Activated B cell treated with CpG ODN at 0.5 μM for 24 hours (primary cell): ENCODE data around the gene CEACAM3. TPM values are rescaled to one million over a fixed set of nuclear protein-coding genes. Genes with fewer than 3 reads are reported as not detected.
A peak's percentile ranks its signal among the peaks of the same experiment; 100 is the strongest.

Experiments used
- ATAC-seq: fragments of 200-7000 bp; cut with Tn5 transposase; one replicate; pipeline ENCODE4 v1.10.0; 2021; ENCODE audit warnings: low read depth, mild to moderate bottlenecking, moderate library complexity
- CTCF ChIA-PET: fragments of 350-600 bp; sonication (Branson Sonifier 250); formaldehyde crosslinking; loops from one replicate; lab custom pipeline; 2021; ENCODE audit warnings: antibody characterized with exemption; lab: Charles Lee
- POLR2A ChIA-PET: fragments of 350-600 bp; sonication (Branson Sonifier 250); formaldehyde crosslinking; loops from one replicate; lab custom pipeline; 2021; ENCODE audit warnings: antibody characterized with exemption; lab: Charles Lee
- DNase-seq: peaks from one replicate; pipeline ENCODE4 v3.0.0; 2022
- H3K27ac Mint-ChIP-seq: one replicate; pipeline ENCODE4 v1.8.0; 2020; ENCODE audit warnings: mixed read lengths
- H3K27me3 Mint-ChIP-seq: one replicate; pipeline ENCODE4 v1.8.0; 2021; ENCODE audit warnings: mixed read lengths
- H3K36me3 Mint-ChIP-seq: one replicate; pipeline ENCODE4 v1.8.0; 2021; ENCODE audit warnings: low read depth, mixed read lengths
- H3K4me1 Mint-ChIP-seq: one replicate; pipeline ENCODE4 v1.8.0; 2021; ENCODE audit warnings: mixed read lengths
- H3K4me3 Mint-ChIP-seq: one replicate; pipeline ENCODE4 v1.8.0; 2020; ENCODE audit warnings: mild to moderate bottlenecking, mixed read lengths
- H3K9me3 Mint-ChIP-seq: one replicate; pipeline ENCODE4 v1.8.0; 2020; ENCODE audit warnings: mixed read lengths
- intact Hi-C: fragments of 100-400 bp; cut with micrococcal nuclease; formaldehyde crosslinking; loops from one replicate; pipeline ENCODE4 v1.15.1; 2024
- total RNA-seq: library from RNA; stranded (reverse); gene quantifications from 2 replicates; pipeline ENCODE4 v1.2.3, GENCODE V29; 2022
- TF ChIP-seq, protein P1 (sequence below): fragments of 200-600 bp; IDR thresholded peaks from one replicate; pipeline ENCODE4 v1.8.0; 2022; ENCODE audit warnings: antibody characterized with exemption, mild to moderate bottlenecking

The CEACAM3 gene
- total RNA-seq, 1 donor from 2014 or later: not detected

DNA sequence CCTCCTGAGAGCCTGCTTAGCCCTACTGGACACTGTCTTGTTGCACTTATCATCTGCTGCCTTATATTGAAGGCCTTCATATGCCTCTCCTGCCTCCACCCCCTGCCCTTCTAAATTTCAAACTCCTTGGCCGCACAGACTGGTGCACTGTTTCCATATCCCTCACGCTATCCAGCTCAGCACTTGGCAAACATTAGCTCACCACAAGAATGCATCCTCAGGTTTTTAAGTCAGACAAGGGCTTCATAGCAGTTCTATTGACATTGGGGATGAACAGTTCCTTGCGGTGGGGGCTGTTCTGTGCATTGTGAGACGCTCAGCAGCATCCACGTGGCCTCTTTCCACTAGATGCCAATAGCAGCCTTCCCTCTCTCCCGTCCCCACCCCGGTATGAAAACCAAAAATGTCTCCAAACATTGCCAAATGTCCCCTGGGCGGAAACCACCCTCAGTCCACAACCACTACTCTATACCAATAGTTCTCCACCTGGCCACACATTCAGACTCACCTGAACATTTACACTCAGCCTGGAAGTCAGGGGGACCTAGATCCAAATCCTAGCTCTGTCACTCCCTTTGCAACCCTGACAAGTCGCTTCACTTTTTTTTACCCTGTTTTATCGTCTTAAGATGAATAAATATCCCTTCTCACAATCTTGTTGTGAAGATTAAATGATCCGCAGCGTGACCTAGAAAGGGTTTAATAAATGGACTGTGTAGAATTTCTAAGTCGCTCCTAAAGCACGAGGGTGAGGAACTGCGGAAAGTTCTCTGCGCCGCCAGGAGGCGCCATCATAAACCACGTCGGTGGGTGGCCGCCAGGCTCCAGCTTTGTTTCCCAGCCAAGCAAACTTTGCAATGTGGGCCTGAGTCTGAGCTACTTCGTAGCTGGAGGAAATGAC, 3.6 kb upstream of the CEACAM3 start:
- TF ChIP-seq, protein P1, sequence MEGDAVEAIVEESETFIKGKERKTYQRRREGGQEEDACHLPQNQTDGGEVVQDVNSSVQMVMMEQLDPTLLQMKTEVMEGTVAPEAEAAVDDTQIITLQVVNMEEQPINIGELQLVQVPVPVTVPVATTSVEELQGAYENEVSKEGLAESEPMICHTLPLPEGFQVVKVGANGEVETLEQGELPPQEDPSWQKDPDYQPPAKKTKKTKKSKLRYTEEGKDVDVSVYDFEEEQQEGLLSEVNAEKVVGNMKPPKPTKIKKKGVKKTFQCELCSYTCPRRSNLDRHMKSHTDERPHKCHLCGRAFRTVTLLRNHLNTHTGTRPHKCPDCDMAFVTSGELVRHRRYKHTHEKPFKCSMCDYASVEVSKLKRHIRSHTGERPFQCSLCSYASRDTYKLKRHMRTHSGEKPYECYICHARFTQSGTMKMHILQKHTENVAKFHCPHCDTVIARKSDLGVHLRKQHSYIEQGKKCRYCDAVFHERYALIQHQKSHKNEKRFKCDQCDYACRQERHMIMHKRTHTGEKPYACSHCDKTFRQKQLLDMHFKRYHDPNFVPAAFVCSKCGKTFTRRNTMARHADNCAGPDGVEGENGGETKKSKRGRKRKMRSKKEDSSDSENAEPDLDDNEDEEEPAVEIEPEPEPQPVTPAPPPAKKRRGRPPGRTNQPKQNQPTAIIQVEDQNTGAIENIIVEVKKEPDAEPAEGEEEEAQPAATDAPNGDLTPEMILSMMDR: no peak
- intact Hi-C loops: loop anchor here (1.0 to 5.0 kb wide), 3 partner anchors 29 to 165 kb away; no protein-coding TSS in a partner anchor
- no peak overlapping the region for H3K4me3 Mint-ChIP-seq
- H3K27me3 Mint-ChIP-seq: peaks cover 21% of the 10 kb centered on the region
- ATAC-seq: peak; percentile 45
- no peaks in the 10 kb centered on the region for H3K36me3 Mint-ChIP-seq
- H3K27ac Mint-ChIP-seq: no peak overlapping the region
- ChIA-PET POLR2A (interaction anchor here (1.0 kb wide), 1 partner anchor 28 kb away, joined by 9 read pairs; no protein-coding TSS in a partner anchor), CTCF (interaction anchor here (0.6 to 6.4 kb wide), 13 partner anchors 9 to 160 kb away, joined by 3 to 206 read pairs (median 6); no protein-coding TSS in a partner anchor)
- H3K9me3 Mint-ChIP-seq: no peaks in the 10 kb centered on the region
- H3K4me1 Mint-ChIP-seq: peaks cover 9% of the 10 kb centered on the region
- peak; percentile 41 for DNase-seq

DNA sequence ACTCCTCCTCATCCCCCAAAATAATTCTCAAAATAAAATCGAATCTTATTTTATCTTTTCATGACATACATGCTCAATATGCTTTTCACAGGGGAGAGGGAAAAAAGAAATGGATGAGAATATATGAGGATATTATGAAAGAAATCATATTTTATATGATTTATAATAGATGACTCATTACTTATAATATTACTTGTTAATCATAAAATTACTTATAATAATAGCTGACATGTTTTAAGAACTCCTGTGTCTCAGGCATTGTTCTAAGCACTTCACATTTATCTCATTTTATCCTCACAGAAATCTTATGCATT, 3.0 kb upstream of the CEACAM3 start:
- H3K27ac Mint-ChIP-seq: no peak overlapping the region
- H3K9me3 Mint-ChIP-seq: no peaks in the 10 kb centered on the region
- intact Hi-C loops: loop anchor here (1.0 to 5.0 kb wide), 3 partner anchors 28 to 164 kb away; no protein-coding TSS in a partner anchor
- DNase-seq: no peak
- H3K4me3 Mint-ChIP-seq: no peak overlapping the region
- ChIA-PET CTCF (interaction anchor here (1.0 to 6.4 kb wide), 12 partner anchors 10 to 159 kb away, joined by 3 to 206 read pairs (median 6); no protein-coding TSS in a partner anchor), POLR2A (interaction anchor here (1.0 kb wide), 1 partner anchor 28 kb away, joined by 9 read pairs; no protein-coding TSS in a partner anchor)
- TF ChIP-seq, protein P1: no peak
- H3K36me3 Mint-ChIP-seq: no peaks in the 10 kb centered on the region
- H3K4me1 Mint-ChIP-seq: peaks cover 9% of the 10 kb centered on the region
- no peak for ATAC-seq
- peaks cover 21% of the 10 kb centered on the region for H3K27me3 Mint-ChIP-seq

DNA sequence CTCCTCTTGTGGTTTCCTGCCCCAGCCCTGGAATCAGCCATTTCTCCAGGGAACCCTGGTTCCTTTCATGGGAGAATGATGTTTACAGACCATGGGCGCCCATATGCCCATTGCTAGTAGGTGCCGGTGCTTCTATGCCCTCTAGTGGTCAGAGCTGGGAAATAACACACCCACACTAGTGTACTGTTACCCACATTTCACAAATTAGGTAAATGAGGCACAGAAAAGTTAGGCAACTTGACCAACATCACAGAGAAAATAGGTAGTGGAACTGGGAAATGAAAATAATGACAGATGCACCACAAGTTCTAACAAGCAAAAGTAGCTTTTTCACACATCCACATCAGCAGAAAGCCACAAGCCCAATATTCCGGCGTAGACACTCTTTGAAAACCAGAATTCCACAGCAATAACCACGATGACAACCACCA, 1.3 kb upstream of the CEACAM3 start:
- CTCF ChIA-PET: interaction anchor here (0.7 to 6.4 kb wide), 15 partner anchors 9 to 157 kb away, joined by 3 to 206 read pairs (median 5); no protein-coding TSS in a partner anchor
- Mint-ChIP-seq H3K27ac (no peak overlapping the region), H3K4me1 (peaks cover 9% of the 10 kb centered on the region), H3K9me3 (no peaks in the 10 kb centered on the region), H3K36me3 (no peaks in the 10 kb centered on the region), H3K4me3 (no peak overlapping the region), H3K27me3 (peaks cover 17% of the 10 kb centered on the region)
- TF ChIP-seq, protein P1: no peak
- POLR2A ChIA-PET: interaction anchor here (1.0 to 1.5 kb wide), 3 partner anchors 9 to 16 kb away, joined by 3 read pairs; no protein-coding TSS in a partner anchor
- no peak for DNase-seq
- peak; percentile 97 for ATAC-seq
- intact Hi-C loops: no loop called here

DNA sequence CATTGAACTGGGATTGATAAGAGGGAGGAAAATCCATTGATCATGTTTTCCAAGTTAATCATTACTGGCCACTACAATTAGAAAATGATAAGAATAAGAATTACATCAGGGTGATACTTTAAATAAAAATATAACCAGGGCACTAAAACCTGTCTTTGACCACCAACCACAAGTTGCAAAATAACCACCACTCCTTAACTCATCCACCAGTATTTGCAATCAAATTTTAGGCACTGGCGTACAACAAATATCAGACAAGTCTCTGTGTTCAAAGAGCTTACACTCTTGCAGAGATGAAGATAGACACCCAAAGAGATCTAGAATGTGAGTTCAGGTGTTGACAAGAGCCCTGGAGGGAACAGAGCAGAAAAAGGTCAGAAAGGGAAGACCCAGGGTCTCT, 514 bp downstream of the CEACAM3 start:
- H3K4me3 Mint-ChIP-seq: no peak overlapping the region
- TF ChIP-seq, protein P1: no peak
- ChIA-PET POLR2A (no interaction called here), CTCF (interaction anchor here (6.4 kb wide), 1 partner anchor 26 kb away, joined by 206 read pairs; no protein-coding TSS in a partner anchor)
- intact Hi-C loops: loop anchor here (2.0 kb wide), 1 partner anchor 14 kb away; no protein-coding TSS in a partner anchor
- no peaks in the 10 kb centered on the region for H3K9me3 Mint-ChIP-seq
- H3K27ac Mint-ChIP-seq: no peak overlapping the region
- peaks cover 13% of the 10 kb centered on the region for H3K27me3 Mint-ChIP-seq
- DNase-seq (no peak), ATAC-seq (no peak)
- peaks cover 21% of the 10 kb centered on the region for H3K4me1 Mint-ChIP-seq
- H3K36me3 Mint-ChIP-seq: no peaks in the 10 kb centered on the region
